HG03097 (cell line): ENCODE data around the gene IGF2BP2.
"Not testable (repeated sequence)": the region's sequence is repeated elsewhere in the genome, so short reads cannot be mapped to it uniquely, and the experiment has no call there.

Experiments used
- ATAC-seq: cut with Tn5 transposase; IDR thresholded peaks from one replicate; pipeline ENCODE4 v1.9.1; 2021; ENCODE audit not compliant: unreplicated experiment, low FRiP score

IGF2BP2 gene

DNA sequence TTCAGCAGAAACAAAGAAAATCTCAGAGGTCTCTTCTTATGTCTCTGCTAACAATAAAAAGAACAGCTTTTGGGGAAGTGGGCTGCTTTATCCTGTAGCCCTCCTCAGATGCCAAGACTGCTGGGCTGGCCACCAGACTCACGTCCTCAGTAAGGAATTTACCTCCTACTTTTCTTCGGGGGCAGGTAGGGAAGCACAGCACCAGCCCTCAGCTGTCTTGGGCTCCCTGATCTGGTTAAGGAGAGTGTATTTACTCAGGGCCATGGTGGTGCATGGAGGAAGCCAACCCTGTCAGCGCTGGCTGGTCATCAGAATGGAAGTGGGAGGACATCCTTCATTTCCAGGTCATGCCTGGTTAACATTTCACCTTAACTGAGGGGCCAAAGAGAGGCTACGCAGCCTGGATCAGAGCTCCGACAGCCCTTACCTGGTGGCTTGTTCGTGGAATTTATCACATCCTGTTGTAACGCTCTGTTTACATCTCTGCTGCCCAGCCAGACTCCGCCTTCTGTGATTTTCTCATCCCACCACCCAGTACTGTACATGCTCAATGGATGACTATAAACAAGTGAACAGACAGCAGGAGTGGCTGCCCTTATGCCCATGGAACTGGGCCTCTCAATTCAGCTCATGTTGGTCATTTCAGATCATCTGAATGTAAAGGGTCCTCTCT lies 108.3 kb downstream of the IGF2BP2 start:
- ATAC-seq: no peak

DNA sequence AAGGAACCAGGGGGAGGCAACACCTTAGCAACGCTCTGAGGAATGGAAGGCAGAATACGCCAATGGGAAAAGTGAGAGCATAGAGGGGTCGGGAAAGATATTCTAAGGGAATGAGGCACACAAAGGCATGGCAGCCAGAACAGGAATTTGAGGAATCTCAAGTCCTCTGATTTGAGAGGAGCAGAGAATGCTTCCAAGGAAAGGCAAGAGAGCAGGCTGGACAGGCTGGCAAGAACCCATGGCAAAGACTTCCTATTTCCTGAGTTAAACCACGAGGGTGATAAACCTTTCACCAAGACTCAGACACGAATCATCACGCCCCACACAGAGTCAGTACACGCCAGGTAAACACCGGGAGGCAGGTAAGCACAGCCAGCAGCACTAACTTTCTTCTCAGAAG lies 109.8 kb downstream of the IGF2BP2 start:
- ATAC-seq: no peak

DNA sequence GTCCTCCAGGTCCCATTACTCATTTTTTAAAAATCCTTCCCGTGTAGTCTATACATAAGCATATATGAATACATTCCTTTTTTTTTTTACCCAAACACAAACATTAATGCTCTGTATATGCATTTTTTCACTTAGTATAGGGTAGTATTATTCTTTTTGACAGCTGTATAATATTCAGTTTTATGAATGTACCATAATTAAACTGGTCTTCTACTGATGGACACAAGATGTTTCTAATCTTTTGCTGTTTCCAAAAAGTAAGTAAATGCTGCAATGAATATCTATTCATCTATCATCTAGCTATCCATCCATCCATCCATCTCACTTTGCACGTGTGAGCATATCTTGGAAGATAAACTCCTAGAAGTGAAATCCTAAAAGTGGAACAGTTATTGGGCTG lies 110.8 kb downstream of the IGF2BP2 start:
- ATAC-seq: no peak

DNA sequence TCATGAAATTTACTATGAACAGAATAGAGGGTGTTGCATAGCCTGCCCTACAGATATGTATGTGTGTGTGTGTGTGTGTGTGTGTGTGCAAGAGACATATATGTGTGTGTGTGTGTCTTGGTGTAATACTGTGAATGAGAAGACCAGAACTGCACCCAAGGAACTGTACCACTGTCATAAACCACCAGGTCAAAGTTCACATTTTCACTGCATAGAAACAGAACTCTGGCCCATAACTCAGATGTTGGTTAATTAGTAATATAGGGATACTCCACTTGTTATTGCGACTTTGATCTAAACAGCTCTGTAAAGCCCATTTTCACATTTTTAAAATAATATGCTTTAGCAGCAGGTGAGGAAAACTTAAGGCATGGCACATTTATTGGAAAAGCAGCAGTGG lies 111.8 kb downstream of the IGF2BP2 start:
- no peak for ATAC-seq

DNA sequence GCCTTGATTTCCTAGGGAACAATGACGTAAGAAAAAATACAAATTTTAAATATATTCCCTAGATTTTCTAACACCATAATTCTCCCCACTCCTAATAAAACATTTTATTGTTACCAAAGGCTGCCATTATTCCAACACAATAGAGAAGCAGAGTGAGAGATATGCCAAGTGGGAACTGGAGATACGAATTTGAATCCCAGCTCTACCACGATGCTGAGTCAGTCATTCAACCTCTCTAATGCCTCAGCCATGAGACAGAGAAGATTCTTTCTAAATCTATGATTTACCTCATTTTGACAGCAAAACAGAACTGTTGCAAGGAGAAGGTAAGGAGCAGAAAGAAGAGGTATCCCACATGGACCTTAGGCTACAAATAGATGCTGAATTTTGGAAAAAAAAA lies 112.5 kb downstream of the IGF2BP2 start:
- no peak for ATAC-seq

DNA sequence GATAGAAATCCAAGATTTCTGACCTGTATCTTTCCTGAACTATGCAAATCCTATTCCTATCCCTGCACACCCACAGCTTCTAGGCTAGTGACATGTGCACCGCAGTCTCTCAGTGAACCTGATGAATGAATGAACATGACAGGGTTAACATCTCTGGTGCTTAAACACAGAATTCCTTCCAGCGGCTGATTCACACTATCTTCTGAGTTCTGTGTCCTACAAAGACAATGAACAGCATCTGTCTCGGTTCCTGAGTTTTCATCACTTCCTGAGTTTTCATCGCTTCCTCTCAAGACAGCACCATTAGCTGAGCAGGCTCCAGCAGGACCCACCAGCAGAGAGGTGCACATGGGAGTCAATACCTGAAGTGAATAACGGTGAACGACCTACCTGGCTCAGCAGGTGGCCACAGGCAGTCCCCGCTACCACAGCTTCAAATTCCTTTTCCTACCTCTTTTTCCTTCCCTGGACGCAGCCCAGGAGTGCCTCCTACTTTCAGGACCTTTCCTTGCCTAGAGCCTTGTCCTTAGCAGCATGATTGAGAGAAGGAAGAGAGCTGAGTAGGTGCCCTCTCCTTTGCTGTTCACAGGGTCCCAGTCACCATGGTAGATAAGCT lies 113.5 kb downstream of the IGF2BP2 start:
- ATAC-seq: no peak

DNA sequence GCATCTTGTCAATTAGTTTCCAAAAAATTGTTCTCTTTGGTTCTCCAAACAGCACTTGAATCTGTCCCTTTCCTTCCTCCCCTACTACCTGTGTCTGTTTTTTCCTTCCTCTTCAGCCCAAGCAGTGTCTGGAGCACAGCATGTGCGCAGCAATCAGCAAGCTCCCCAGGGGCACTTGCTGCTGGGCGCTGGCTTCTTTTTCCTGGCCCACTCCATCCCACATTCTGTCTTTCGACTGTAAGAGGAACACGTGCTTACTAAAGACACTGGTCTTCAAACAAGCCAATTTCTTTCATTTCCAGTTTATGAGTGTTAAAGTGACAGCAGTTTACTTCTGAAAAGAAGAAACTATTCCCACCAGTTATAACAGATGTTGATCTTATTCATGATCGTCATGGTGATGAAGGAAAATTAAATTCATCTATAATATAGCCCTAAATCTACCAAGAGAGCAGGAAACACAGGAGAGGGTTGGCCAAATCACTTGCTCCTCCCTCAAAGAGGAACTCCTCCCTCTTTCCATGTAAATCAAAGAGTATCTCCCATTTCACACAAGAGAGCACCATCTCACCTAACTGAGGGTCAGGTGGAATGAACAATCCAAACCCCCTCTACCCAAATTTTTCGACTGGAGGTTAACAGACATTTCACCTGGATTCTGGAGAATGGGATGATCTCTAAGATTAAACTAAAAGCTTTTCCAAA lies 115.4 kb downstream of the IGF2BP2 start:
- ATAC-seq: no peak

DNA sequence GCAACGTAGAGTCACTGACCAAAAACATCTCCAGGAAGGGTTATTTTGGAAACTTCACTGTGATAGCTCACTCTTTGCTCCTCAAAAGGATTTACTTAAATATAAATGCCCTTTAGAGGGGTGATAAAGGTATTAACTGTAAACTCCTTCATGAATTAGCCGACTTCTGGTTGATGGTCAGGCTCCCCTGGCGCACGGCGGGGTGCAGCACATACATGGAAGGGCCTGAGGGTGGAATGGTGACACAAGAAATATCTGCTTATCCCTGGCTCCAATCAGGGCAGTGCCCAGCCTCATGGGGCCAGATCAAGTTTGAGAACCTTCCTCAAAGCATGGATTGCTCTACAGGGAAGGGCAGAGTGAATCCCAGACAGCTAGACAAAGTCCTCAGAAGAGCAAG lies 116.5 kb downstream of the IGF2BP2 start:
- no peak for ATAC-seq

DNA sequence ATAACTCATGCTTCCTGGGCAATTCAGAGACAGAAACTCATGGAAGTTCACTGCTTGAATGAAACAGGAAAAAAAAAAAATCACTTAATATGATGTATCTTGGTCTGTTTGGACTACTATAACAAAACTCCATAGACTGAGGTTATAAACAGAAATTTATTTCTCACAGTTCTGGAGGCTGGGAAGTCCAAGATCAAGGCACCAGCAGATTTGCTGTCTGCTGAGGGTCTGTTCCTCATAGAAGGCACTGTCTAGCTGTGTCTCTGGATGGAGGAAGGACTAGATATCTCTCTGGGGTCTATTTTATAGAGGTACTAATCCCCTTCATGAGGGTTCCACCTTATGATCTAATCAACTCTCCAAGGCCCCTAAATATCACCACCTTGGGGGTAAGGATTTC lies 119.3 kb downstream of the IGF2BP2 start:
- ATAC-seq: no peak

DNA sequence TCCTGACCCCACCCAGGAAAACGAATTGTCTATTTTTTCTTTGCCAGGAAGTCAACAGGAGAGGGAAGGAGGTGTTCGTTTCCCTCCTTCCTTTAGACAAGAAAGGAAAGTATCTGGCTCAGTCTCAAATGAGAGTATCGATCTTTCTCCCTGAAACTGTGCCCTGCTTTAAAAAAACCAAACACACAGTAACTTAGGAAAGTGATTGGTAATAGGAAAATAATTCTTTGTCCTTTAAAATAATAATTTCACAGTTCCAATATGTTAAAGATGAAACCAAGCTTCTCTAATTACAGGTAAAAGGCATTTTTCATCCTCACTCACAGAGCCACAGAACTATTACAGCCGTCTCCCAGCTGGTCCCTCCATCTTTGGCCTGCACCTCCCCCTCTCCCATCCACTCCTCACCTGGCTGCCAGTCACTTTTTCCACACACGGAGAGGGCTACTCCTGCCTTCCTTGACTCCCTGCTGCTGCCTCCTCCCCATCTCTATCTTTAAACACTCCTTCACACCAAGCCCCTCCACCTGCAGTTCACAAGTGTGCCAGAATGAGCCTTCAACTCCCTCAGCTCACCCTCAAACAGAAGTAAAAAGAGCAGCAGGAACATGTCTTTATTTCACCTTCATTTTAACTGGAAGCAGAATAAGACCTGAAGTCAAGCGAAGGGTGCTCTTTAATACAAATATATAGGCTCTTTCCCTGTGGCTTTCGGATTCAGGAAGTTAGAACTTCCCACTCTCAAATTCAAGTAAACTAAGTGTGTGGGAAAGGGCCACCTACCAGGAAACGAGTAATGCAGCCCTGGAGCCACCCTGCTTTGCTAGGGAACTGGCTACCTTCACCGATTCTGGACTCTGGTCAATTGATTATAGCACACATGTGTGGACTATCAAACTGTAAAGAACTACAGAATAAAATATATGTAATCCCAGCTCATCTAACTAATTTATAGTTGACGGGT lies 122.3 kb downstream of the IGF2BP2 start:
- no peak for ATAC-seq

DNA sequence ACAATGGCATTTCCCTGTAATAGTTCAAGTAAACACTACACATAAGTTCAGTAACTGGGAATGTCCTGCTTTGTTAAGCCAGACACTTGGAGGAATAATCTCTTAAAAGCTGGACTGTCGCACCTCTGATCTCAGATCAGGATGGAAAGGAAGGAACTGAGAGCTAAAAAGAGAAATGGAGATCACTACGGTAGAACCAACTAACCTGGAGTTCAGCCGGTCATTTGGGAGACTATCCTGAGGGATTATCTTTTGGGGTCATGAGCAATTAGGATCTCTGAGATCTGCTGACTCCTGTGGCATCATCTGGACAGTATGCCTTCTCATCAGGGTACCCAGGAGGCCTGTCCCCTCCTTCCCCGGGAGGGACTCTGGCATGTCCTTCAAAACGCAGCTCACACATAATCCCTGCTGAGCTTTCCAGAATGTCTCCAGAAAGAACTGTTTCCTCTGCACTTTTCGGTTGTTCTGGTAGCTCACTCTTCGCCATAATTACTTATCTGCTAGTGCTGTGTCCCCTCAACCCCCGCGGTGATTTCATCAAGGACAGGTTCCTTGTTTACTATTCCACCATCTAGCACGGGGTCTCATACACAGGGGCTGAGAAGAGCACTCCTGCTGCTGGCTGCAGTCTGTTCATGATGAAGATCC lies 123.1 kb downstream of the IGF2BP2 start:
- no peak for ATAC-seq

DNA sequence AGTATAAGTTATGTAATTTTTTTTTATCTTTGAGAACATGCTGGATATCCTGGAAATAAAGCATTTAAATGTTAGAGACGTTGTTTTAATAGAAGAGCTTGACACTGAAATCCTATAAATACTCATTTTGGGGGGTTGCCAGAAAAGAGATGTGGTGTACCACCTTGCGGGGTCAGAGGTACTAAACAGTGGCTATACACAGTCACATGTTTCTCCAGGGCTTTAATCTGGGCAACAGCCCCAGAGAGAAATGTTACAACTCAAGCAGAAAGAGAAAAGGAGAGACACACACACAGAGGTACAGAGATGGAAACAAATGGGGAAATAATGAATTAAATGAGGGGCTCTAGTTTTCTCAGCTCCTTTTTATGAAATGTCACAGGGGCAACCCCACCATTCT lies 124.9 kb downstream of the IGF2BP2 start:
- ATAC-seq: no peak

DNA sequence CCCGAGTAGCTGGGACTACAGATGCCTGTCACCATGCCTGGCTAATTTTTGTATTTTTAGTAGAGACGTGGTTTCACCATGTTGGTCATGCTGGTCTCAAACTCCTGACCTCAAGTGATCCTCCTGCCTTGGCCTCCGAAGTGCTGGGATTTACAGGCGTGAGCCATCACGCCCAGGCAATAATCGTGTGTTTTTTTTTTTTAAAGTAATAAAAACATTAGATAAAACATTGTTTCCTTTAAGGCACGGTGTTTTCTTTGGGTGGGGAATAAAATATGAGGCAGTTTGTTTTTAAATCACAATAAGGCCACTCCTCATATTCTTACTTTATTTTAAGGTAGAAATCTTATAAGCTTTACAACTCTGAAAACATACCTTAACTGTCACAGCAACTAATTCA lies 127.6 kb downstream of the IGF2BP2 start:
- ATAC-seq: not testable (repeated sequence)

DNA sequence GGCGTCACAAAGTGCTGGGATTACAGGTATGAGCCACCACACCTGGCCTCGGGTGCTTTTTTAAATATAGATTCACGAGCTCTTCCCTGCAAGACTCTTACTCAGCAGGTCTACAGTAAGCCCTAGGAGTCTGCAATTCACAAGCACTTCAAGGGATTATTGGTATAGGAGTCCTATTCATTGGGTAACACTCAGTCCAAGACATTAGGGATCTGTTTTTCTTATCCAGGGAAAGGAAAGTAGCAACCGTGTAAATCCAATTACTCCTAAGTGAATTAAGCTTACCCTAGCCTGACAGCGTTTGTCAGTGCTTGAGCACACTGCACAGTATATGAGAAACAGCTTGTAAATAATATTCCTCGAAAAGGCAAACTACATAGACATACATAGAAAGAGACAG lies 128.8 kb downstream of the IGF2BP2 start:
- no peak for ATAC-seq

DNA sequence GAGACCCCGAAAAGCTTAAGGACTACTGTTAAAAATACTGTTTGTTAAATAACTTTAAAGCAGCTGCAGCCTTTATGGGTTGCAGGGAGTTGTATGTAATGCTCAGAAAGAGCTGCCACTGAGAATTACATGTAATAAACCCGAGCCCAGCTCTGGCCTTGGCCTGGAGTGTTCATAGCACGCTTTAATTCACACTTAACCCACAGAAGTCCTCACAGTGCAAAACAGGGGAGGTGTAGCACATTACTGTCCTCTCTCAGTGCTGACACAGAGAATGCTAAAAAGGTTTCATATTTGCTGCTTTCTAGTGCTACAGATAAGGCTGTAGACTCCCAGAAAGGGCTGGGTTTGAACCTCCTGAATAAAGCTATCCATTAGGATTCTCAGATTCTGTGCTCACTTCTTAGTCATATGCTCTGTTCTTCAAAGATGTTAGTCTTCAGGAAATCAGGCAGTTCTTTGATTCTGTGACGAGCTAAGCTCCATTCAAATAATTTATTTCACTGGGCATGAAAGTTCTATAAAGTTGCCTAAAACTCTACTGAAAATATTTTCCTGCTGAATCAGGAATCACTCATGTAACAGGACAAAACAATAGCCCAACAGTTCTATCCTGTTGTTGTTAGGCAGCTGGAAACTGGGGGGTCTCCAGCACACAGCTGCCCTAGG lies 130.7 kb downstream of the IGF2BP2 start:
- ATAC-seq: no peak

DNA sequence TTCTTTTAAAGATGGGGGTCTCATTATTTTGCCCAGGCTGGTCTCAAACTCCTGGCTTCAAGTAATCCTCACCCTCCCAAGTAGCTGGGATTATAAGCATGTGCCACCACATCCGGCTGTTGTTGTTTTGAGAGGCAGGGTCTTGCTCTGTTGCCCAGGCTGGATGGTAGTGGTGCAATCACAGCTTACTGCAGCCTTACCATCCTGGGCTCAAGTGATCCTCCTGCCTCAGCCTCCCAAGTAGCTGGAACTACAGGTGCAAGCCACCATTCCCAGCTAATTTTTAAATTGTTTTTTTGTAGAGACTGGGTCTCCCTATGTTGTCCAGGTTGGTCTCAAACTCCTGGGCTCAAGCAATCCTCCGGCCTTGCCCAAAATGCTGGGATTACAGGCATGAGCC lies 133.2 kb downstream of the IGF2BP2 start:
- no peak for ATAC-seq

DNA sequence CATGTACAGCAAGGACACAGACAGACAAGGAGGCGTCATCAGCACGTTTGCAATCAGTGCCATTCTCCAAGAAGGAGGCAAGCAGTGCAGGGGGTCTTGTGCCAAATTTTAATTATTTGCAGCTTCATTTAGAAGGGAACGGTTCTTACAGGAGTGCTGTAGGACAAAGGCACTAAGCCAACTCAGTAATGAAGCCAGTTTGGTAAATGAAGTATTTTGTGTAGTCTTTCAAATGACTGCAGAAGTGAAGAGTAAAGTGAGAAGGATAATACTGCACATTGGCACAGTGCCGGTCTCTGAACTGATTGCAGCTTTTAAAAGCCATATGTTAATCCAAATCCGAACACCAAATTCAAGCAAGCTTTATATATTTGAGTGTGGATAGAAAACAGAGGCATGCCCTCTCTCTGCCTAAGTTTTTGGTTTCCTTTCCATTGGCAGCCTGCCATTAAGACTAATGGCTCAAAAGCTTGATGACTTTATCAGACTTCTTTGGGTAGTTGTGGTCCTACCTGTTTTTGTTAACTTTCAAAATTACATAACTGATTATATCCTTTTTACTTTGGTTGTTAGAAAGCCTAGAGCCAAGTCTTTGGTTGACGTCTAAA lies 137.5 kb downstream of the IGF2BP2 start:
- no peak for ATAC-seq

DNA sequence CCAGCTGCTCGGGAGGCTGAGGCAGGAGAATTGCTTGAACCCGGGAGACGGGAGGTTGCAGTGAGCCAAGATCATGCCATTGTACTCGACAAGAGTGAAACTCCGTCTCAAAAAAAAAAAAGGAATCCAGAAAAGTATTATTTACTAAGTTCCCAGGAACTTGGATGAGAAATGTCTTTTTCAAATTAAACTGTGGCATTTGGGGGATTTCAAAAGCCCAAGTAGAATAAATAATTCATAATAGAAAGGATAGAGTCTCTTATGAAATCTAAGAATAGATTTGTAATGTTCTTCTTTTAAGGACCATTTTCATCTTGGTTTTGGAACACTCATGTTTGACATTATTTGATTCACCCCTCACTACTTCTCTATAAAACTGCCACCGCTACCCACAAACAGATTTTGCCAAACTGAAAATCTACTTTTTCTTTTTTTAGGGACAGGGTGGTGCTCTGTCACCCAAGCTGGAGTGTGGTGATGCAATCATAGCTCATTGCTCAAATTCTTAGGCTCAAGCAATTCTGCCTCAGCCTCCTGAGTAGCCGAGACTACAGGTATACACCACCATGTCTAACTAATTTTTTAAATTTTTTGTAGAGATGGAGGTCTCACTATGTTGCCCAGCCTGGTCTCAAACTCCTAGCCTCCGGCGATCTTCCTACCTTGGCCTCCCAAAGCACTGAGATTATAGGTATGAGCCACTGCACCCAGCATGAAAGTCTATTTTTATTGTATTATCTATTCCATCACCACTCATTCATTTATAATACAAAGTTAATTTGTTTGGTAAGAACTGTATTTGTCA lies 139.4 kb downstream of the IGF2BP2 start:
- no peak for ATAC-seq

DNA sequence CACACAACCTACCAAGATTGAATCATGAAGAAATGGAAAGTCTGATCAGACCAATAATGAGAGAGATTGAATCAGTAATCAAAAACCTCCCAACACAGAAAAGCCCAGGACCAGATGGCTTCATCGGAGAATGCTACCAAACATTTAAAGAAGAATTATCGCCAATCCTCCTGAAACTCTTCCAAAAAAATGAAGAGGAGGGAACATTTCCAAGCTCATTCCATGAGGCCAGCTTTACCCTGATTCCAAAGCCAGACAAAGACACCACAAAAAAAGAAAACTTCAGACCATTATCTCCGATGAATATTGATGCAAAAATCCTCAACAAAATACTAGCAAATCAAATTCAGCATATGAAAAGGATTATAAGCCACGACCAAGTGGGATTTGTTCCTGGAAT lies 144.6 kb downstream of the IGF2BP2 start:
- ATAC-seq: no peak
